GM19452 (cell line): ENCODE data around the gene TSC2.
"Not testable (repeated sequence)": the region's sequence is repeated elsewhere in the genome, so short reads cannot be mapped to it uniquely, and the experiment has no call there.

Source experiments
- ATAC-seq: cut with Tn5 transposase; IDR thresholded peaks from one replicate; pipeline ENCODE4 v1.9.1; 2021; ENCODE audit not compliant: unreplicated experiment

Gene TSC2

DNA sequence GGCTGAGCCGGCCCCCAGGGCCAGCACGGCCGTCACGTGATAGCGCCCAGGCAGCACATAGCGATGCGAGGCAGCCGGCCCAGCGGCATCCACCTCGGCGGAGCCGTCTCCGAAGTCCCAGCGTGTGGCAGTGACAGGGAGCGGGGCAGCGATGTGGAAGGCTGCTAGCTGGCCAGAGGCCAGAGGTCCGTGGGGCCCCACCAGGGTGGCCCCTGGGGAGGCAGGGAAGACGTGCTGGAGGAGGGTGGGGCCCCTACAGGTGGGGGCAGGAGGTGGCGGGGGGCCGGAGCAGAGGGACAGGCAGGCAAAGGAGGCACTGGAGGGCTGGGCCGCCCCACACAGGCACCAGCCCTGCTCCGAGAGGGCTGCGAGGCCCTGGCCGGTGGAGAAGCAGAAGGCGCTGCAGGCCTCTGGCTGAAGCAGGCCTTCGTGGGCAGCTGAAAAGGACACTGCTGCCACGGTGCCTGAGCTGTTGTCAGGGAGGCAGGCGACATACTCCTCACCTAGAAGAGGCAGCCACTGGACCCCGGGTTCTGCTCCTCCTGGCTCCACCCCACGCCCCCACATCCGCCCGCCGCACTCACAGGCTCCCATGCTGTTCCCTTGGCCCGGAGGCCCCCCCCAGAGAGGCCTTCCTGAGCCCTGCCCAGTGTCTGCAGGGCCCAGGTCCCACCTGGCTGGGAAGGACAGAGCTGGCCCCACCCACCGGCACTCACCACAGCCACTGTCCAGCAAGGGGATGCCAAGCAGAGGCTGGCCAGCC is 70.4 kb downstream of the TSC2 start:
- not testable (repeated sequence) for ATAC-seq

DNA sequence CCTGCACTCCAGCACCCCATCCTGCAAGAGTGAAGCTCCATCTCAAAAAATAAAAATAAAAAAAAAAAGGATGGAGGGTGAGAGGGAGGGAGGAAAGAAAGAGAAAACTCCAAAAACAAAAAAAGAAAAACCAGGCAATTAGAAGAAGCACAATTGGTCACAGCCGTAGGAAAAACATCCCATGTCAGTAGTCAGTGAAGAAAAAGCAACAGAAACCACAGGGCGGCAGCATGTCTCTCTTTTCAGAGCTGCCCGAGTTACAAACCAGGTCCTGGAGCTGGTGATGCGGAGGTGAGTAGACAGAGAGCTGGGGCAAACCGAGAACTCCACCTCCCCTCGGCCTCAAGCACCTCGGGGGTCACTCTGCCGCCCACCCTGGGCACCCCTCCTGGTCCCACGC is 73.5 kb downstream of the TSC2 start:
- ATAC-seq: not testable (repeated sequence)

DNA sequence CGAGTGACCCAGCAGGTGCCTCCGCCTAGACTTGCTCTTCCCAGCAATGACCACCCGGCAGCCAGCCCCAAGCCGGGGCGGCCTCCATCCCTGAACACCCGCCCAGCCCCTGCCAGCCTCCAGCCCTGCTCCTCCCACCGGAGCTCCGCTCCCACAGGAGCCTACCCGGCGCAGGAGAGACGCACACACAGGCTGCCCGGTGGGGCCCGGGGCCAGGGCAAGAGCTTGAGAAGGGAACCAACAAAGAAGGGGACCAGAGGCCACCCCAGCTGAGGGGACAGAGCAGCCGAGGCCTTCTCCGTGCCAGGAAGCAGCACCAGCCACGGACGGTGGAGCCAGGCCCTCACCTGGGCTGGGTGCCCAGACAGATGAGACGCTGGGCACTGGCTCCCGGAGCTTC is 74.1 kb downstream of the TSC2 start:
- no peak for ATAC-seq

DNA sequence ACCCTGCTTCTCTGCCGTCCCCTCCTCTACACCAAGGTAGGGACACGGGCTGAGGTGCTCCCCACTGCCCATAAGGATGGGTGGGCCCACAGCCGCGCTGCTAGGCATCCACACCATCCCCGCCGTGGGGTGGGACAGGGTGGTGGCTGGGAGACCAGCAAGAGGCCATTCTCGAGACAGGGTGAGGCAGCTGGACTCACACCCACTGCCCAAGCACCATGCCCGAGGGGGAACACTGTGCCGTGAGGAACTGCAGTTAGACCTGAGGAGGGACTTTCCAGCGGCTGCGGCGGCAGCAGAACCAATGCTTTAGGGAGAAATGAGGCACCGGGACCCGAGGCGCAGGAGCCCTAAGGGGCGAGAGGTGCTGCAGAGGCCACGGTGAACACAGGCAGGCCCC is 74.6 kb downstream of the TSC2 start:
- ATAC-seq: no peak

DNA sequence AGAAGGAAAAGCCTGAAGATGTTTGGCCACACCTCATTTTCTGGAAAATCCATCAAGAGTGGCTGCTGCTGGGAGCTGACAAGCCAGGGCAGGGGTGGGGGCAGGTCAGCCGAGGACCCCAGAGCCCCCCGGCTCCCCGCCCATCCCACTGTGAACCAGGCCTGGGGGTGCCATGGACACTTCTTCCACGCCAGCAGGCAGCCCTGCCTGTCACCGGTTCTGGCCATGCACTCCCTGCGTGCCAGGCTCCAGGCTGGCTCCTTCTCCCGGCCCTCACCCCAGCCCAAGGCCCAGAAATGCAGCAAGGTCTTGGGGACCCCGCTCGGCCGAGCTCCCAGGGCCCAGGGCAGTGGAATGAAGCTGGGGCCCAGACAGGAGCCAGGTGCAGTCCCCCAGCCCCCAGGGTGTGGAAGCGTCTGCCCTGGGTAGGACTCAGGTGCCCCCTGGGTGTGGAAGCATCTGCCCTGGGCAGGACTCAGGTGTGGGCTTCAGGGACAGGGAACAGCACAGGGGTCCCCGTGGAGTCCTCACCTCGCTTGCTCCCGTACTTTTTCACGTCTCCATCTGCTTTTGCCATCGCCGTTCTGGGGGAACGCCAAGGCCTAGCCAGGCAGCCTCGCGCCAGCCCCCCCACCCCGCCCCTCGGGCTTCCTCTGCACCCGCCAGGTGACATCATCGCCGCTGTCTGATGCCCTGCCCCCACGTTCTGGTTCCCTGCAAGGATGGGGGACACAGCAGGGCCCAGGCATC is 75.3 kb downstream of the TSC2 start:
- not testable (repeated sequence) for ATAC-seq

DNA sequence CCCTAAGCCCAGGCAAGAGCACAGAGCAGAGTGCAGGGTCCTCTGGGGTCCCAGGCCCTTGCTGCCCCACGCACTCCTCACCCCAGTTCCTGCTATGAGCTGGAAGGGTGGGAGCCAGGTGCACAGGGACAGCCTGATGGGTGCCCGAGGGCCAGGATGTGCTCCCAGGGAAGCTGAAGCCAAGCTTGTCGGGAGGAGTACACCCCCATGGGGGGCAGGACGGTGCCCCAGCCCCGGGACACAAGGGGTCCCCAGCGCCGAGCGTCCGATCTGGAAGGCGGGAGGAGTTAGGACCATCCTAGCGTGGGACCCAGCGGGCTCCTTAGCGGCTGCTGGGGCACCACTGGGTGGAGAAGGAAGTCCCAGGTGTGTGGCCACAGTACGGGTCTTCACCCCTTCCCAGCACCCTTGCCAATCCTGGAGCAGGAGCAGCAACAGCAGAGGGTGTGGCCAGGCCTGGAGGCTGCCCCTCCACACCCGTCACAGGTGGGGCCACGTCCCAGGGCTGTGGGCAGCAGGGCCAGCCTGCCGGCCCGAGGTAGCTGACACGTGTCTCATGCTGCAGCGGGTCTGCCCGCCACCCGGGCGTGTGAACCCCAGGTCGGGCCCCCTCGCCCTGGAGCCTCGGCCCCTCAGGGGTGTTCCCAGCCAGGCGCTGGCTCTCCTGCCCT is 76.1 kb downstream of the TSC2 start:
- not testable (repeated sequence) for ATAC-seq

DNA sequence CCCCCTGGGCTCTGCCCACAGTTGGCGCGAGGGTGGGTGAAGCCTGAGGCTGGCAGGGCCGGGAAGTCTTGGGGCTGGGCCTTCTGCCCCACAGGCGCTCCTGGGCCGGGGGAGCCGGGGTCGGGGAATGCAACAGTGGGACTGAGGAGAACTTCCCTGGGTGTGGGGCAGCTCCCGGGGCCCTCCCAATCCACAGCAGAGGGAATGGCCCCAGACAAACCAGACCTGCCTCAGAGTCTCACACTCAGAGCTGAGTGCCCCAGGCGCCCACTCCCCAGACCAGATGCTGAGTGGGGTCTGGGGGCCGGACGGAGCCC is 76.5 kb downstream of the TSC2 start:
- not testable (repeated sequence) for ATAC-seq

DNA sequence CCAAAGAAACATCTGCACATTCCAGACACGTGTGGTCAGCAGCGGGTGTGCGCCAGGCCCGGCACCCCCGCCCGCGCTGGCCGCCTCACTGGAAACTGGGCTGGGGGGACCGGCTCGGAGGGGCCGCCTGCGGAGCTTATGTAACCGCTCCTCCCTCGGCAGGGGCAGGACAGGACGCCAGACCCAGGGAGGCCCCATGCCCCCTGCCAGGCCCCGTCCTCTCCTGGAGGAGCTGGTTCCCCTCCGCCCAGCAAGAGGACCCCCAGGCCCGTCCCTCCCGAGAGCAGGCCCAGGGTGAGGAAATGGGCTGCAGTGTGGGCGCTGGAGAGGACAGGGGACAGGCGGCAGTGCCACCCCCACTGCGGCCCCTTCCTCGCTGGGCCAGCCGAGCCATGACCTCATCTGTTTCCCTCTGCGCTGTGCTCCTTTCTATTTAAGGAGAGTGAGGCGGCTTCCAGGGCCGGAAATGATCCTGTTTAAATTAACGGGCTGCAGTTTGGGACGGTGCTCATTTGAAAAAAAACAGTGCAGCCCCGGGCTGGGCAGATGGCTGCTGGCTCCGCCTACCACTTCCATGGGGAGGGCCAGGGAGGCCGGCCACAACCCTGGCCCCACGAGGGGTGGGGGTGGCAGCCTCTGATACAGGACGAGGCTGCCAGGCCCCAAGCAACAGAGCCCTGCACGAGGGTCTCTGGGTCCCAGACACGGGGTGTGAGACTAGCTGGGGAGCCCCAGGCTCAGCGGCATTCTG is 77.1 kb downstream of the TSC2 start:
- ATAC-seq: not testable (repeated sequence)

DNA sequence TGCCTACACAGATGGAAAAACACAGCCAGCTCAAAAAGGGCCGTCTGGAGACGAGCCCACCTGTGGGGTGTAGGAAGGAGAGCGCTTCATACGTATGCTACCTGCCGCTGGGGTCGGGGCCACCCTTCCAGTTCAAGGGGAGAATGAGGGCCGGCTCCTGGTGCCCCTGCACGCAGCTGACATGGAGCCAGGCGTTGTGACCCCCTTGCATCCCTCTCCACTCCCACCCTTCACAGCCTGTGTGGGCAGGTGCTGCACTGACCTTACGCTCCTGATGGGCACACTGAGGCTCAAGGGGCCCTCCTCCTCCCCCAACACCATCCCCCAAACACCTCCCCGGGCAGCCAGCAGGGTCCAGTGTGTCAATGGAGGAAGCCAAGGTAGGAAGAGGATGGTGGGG is 77.8 kb downstream of the TSC2 start:
- ATAC-seq: not testable (repeated sequence)

DNA sequence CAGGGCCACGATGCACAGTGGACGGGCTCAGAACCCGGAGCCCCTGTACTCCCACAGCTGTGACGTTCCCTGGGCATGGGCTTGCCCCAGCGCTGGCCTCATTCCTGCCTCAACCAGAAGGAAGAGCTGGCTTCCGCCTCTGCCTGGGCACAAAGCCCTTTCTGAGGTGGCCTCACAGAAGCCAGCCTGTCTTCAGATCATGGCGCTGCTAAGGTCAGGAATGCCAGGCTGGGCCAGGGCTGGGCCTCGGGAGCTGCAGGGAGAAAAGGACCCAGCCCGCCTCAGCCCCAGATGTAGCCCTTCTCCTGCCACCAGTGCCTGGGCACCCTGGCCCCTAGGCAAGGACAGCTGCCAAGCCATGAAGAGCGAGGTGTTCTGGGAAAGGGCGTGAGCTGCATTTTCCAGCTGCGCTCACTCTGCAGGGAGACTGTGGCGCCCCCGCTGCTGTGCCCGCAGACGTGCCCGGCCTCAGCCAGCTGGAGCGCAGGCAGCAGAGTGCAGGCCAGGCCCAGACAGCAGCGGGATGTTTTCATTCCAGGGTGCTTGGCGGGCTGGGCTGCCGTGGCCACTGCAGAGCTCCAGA is 78.5 kb downstream of the TSC2 start:
- not testable (repeated sequence) for ATAC-seq

DNA sequence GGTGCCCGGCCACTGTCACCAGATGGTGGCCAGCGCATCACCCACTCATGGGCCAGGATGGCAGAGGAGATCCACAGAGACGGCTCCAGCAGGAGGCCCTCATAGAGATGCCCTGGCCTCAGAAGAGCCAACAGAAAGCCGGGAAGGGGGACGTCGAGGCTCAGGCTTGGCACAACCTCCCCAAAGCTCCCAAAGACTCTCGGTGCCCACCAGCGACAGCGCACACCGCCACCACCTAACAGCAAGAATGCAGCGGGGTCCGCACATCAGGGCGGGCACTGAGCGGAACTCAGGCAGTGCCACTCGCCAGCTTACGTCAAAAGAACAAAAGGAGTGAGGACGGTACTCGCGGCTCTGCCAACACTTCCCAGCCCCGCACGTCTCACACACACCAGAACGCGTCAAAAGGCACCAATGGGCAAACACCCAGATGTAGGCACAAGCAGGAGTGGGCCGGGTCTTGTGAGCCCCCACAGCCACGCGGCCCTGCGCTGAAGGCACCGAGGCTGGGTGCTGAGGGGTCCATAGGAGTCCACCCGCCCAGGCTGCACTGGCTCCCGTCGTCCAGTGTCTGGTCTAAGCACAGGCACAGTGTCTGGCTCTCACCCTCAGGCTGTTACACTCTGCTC is 79.3 kb downstream of the TSC2 start:
- not testable (repeated sequence) for ATAC-seq

DNA sequence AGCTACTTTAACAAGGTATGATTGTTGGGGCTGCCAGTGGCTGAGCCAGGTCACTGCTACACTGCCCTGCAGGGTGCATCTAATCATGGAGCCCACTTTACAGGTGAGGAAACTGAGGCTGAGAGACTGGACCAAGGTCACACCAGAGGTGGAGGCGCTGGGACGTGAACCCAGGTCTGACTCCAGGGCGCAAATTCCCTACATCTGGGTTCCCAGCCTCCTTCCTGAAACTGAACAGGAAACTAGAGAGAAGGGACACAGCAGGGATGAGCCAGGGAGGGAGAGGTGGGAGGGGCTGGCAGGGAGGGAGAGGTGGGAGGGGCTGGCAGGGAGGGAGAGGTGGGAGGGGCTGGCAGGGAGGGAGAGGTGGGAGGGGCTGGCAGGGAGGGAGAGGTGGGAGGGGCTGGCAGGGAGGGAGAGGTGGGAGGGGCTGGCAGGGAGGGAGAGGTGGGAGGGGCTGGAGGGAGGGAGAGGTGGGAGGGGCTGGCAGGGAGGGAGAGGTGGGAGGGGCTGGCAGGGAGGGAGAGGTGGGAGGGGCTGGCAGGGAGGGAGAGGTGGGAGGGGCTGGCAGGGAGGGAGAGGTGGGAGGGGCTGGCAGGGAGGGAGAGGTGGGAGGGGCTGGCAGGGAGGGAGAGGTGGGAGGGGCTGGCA is 80.0 kb downstream of the TSC2 start:
- ATAC-seq: not testable (repeated sequence)

DNA sequence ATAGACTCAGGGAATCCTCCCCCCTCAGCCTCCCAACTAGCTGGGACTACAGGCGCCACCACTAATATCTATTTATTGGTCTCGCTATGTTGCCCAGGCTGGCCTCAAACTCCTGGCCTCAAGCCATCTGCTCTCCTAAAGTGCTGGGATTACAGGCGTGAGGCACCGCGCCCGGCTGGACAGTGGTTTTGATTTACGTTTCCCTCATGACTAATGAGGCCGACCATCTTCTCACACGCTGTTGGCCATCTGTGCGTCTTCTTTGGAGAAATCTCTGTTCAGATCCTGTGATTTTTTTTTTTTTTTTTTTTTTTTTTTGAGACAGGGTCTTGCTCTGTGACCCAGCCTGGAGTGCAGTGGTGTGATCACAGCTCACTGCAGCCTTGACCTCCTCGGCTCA is 81.5 kb downstream of the TSC2 start:
- ATAC-seq: not testable (repeated sequence)

DNA sequence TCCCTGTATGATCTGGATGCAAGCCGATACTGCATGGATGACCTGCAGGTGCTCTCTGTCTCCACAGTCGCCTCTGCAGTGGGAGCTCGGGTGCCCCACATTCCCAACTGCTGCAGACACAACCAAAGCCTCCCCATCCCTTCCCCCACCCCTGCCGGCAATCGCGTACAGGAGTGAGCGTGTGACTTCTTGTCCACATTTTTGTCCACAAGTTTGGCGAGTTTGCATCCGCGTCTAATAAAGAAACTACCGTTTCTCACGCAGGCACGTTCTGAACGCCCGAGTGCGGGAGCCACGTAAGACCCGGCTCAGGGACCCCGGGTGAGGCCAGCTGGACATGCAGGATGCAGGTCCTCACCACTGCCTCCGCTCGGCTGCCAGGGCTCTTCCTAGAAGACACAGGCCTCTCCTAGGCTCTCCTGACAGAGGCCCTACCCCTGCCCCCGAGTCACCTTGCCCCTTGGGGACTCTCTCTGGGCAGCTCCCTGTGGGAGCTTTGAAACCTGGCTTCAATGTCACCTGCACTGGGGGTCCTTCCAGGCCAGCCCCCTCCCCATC is 82.2 kb downstream of the TSC2 start:
- not testable (repeated sequence) for ATAC-seq

DNA sequence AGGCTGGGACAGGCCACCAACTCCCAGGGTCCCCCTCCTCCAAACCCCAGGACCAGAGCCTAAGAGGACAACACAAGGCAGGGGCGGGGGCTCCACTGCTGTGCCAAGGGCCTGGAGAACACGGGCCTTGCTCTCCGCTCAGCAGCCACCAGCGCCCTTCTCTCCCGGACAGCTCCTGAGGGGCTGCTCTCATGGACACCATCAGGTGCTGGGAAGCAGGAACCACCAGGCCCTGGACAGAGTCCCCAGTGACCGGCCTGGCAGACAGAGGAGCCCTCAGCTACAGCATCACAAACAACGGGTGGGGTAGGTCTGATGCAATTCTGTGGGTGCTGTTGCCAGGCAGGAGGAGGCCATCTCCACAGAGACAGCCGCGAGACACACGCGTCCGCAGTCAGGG is 86.0 kb downstream of the TSC2 start:
- not testable (repeated sequence) for ATAC-seq

DNA sequence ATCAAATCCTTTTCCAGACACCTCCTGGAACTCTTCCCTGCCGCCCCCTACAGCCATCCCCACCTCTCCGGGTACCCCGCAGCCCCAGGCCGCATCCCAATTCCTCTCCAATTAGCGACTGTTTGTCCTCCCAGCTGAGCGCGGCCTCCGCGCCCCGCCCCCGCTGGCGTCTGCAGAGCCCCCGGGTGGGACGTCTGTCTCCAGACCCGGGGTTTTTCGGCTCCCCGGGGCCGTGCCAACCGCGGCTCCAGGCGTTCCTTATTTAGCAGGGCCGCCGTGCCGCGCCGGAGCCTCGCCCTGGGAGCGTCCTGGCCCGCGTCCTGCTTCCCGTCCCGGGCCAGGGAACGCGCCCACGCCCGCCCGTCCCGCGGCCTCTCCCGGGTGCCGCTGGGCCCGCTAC is 87.3 kb downstream of the TSC2 start:
- not testable (repeated sequence) for ATAC-seq

DNA sequence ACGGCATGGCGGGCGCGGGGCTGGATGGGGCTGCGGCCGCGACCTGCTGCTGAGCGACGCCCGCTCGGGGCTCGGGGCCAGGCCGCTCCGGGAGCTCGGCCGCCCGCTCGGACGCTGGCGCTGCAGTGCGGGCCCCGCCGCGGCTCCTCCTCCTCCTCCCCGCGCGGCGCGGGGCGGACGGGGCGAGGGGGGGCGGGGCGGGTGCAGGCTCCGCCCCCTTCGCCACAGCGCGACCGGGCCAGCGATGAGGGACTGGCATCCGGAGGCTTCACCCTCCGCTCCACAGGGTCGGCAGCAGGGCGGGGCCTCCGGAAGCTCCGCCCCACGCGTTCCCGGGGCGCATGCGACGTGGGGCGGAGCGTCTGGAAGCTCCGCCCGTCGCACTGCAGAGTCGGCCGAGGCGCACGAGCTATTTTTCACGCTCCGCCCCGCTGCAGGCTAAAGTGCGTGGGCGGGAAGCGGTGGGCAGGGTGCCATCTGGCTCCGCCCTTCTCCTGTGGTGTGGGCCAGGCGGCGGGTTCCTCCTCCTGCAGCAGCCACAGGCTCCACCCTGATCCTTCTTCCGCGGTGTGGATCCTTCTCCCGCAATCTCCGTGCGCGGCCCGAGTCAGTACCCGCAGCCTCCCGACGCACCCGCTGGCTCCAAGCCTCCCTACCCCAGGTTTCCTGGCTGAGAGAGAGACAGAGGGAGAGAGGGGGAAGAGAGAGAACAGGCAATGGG is 88.1 kb downstream of the TSC2 start, which contains the start of gene PKD1:
TSS of gene PKD1 (minus strand) at position 129 of the 721 bp plus-strand sequence. CDS start 209 bp downstream, outside the sequence.
- not testable (repeated sequence) for ATAC-seq
